HG02759 (cell line): Measurements from ENCODE around the gene MAMLD1.

Source experiments
- ATAC-seq: cut with Tn5 transposase; IDR thresholded peaks from one replicate; pipeline ENCODE4 v1.9.1; 2021; ENCODE audit warnings: mild to moderate bottlenecking, moderate library complexity; ENCODE audit not compliant: unreplicated experiment

MAMLD1 gene

DNA sequence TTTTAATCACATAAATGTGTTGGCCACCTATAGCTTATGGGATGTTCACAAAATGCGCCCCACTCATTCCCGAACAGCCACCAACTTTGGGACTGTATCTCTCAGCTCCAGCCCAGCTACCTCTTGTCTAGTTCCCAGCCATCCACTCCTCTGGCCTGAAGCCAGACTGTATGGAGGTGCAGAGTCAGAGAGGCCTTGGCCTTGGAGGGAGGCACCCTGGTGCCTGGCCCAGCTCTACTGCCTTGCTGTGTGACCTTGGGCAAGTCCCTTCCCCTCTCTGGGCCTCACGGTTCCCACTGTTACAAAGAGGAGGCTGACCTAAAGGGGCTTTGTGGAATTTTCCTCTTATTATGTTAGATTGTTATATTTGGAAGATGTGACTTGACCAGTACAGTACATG, 13.9 kb downstream of the MAMLD1 start:
- ATAC-seq: no peak

DNA sequence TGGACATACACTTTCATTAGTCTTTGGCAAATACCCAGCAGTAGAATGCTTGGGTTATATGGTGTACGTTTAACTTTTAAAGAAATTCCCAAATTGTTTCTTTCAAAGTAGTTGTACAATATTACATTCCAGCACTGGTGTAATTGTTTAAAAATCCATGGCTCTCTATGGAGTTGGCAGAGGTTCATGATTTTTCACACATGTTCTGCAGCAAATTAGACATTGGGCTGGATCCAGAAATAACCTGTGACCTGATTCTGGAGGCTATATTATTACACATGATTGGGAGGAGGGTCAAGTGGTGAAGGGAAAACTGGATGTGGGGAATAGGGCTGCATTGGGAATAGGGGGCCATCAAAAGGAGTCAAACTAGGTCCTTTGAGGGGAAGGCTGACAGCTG, 41.9 kb downstream of the MAMLD1 start:
- no peak for ATAC-seq

- ATAC-seq: no peak
Observed at GRCh38 chrX:150405576-150405975, 42.5 kb downstream of the MAMLD1 start.

DNA sequence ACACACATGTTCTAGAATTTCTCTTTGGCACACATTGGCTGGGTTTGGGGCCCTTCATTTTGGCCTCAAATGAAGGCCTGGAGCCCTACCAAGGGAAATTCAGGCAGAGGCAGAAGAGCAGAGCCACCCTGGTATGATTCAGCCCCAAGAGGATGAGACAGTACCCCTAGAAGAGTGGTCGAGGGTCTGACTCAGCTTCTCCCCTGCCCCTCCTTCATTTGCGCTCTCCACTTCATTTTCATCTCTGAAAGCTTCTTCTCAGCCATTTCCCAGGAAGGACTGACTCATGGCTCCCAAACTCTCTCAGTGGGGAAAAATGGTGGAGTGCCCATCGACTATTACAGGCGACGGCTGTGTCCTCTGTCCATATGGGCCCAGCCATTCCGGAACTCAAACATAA, 43.5 kb downstream of the MAMLD1 start:
- no peak for ATAC-seq

- no peak for ATAC-seq
Observed at GRCh38 chrX:150408007-150408406, 44.9 kb downstream of the MAMLD1 start.

- no peak for ATAC-seq
Observed at GRCh38 chrX:150408561-150408960, 45.4 kb downstream of the MAMLD1 start.

- ATAC-seq: no peak
Observed at GRCh38 chrX:150409486-150409885, 46.4 kb downstream of the MAMLD1 start.

DNA sequence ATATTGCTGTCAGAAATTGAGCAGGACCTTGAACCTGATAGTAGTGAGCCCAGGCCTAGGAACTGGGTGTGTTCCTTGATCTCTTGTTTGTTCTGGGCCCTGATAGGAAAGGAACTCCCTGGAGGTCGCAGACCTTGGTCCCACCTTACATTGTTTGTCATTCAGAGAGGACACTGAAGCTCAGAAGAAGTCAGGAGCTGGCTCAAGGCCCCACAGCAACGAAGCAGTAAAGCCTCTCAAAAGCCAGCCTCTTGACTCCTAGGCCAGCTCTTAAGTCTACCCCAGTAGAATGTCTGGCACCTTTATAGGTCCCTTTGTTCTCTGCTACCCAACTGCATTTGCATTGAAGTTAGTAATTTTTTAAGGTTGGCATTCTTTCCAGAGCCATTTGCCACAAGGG, 46.8 kb downstream of the MAMLD1 start:
- ATAC-seq: no peak

GRCh38 chrX:150410513-150410912, 47.4 kb downstream of the MAMLD1 start:
- no peak for ATAC-seq

DNA sequence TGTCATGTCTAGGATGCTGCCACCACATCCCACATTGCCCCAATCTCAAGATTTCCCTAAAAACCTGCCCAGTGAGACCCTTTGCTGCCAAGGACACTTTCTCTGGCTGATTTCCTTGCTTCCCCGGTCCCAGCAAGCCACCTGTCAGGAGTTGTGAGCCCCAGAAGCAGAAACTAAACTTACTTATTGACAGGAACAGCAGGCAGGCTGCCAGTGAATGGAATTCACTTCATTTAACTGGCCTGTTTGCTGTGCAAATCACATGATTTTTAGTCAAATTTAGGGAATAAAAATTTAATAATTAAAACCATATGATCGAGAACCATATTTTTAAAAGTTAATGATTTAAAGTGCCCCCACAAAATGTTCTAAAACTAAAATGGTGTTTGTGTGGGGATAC, 48.5 kb downstream of the MAMLD1 start:
- ATAC-seq: no peak

- ATAC-seq: no peak
Observed at GRCh38 chrX:150414228-150414627, 51.1 kb downstream of the MAMLD1 start.

DNA sequence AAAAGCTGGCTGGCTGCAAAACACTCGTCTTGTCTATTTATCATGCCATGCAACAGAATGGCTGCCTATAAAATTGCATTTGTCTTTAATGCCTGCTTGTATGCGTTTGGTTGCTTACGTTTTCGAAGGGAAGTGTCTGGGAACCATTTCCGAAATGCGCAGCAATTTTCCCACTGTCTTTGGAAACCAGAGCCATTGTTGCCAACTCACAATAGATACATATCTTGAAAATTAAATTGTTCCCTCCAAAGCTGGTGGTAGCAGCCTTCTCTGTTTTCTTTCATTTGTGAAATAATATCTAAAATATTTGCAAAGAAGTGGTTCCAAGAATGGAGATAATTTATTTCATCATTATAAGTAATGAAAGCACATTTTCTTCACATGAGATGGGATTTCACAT, 53.4 kb downstream of the MAMLD1 start:
- ATAC-seq: no peak

- no peak for ATAC-seq
Observed at GRCh38 chrX:150421816-150422215, 58.7 kb downstream of the MAMLD1 start.

DNA sequence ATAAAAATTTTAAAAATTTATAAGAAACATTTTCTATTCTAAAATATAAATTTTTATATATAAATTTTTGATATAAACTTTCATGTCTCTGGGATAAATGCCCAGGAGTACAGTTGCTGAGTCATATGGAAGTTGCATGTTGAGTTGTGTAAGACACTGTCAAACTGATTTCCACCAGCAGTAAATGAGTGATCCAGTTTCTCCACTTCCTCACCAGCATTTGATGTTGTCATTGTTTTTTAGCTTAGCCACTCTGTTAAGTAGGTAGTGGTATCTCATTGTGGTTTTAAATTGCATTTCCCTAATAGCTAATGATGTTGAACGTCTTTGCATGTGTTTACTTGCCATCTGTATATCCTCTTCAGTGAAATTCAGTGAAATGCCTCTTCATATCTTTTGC, 66.5 kb downstream of the MAMLD1 start:
- ATAC-seq: no peak

DNA sequence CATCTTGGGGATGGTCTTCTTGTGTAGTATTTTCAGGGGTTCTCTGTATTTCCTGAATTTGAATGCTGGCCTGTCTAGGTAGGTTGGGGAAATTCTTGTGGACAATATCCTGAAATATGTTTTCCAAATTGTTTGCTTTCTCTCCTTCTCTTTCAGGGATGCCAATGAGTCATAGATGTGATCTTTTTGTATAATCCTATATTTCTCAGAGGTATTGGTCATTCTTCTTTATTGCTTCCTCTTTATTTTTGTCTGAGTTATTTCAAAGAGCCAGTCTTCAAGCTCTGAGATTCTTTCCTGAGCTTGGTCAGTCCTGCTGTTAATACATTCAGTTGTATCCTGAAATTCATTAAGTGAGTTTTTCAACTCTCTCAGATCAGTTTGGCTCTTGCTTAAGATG, 73.1 kb downstream of the MAMLD1 start:
- no peak for ATAC-seq

GRCh38 chrX:150438165-150438564, 75.0 kb downstream of the MAMLD1 start:
- ATAC-seq: no peak

GRCh38 chrX:150446151-150446550, 83.0 kb downstream of the MAMLD1 start:
- no peak for ATAC-seq

GRCh38 chrX:150446995-150447394, 83.9 kb downstream of the MAMLD1 start:
- ATAC-seq: no peak

GRCh38 chrX:150449313-150449712, 86.2 kb downstream of the MAMLD1 start:
- ATAC-seq: no peak

DNA sequence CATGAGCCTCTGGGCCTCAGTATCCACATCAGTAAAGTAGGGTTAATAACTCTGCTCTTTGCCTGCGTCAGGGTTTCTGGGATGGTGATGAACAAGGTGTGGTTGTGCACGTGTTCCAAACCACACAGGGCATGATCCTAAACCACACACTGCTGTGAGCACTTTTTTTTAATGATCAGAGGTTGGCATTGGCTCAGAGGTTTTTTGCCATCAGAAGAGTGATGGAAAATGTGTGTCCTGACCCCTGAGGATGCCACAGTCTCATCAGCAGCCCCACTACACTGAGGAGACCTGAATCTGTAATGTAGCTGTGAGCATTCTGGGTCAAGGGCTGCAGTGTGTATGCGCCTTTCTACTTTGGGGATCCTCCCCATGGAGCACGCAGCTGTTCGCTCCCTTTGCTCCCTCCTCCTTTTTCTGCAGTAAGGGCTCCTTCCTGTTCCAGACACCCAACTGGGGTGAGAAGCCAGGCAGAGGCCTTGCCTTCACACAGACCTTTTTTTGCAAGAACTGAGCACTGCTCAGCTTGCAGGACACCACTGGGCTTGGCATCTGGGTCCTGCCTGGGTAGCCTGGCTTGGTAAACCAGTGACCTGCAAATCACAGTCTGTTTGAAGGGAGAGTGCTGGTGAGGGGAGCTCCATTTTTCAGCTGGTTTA, 87.5 kb downstream of the MAMLD1 start:
- ATAC-seq: no peak

- ATAC-seq: no peak
Observed at GRCh38 chrX:150451953-150452352, 88.8 kb downstream of the MAMLD1 start.

DNA sequence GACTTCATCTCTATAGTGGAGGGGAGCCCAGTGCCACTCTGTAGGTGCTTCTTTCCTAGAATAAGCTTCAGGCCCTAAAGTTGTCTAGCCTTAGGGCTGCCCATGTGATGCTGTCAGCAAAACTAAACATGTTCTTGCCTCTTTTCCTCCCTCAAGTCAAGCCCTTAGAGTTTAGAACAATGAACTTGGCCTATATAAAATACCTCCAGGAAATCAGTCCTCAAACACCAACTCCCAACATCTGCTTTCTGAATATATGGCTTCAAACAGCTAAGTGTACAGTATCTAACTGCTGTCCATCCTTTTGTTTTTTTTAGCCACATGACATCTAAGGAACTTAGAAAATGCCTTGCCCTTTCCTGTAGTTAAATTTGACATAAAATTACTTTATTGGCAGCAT, 91.0 kb downstream of the MAMLD1 start:
- no peak for ATAC-seq

DNA sequence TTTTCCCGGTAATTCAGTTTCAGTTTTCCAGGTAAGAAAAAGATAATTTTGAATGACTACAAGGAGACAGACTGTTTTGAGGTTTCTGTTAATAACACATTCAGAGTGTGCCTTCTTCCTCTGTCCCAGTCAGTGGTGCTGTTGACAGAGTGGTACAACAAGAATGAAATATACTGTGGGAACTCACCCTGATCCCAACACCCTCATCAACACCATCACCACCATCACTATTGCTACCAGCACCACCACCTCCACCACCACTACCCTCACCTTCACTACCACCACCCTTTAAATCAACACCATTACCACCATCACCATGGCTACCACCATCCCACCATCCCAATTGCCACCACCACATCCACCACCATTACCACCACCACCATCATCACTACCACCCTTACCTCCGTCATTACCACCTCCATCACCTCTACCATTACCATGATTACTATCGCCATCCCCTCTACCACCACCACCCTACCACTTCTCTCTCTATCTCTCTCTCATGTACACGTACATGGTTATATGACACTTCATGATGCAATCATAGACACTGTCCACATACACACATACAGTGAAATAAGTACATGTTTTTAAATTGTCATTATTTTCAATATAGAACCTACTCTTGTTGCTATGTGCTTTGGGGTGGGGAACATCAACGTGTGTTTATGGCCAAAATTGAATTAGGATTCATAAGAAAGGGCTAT, 91.5 kb downstream of the MAMLD1 start:
- ATAC-seq: no peak
